HepG2 (cell line): ENCODE results near the gene NAGA. TPM values are rescaled to one million over a fixed set of nuclear protein-coding genes. Genes with fewer than 3 reads are reported as not detected.

Experiments
- CHD4 ChIP-seq: fragments of 200-600 bp; sonication (generic); IDR thresholded peaks from 2 replicates; pipeline ENCODE4 v1.7.0; 2017; ENCODE audit warnings: mild to moderate bottlenecking, low read length, borderline replicate concordance
- DZIP1 ChIP-seq: sonication (generic); formaldehyde crosslinking; IDR thresholded peaks from 2 replicates; pipeline ENCODE4 v1.5.0; 2020; ENCODE audit warnings: mild to moderate bottlenecking, missing genetic modification reagents
- GABPA ChIP-seq, 2 experiments: IDR thresholded peaks; 2 replicates each; pipeline ENCODE4 v1.6.1; 2011 to 2016; ENCODE audit warnings: low read depth in 2 of 2, low read length in 1 of 2, missing biosample characterization in 1 of 2, missing genetic modification characterization in 1 of 2
- IRX3 ChIP-seq: sonication (generic); formaldehyde crosslinking; IDR thresholded peaks from 2 replicates; pipeline ENCODE4 v1.8.1; 2023; ENCODE audit warnings: mild to moderate bottlenecking, low read depth, missing genetic modification reagents, borderline replicate concordance
- KDM4B ChIP-seq: sonication (generic); formaldehyde crosslinking; IDR thresholded peaks from 2 replicates; pipeline ENCODE4 v1.4.0; 2020; ENCODE audit warnings: missing genetic modification reagents
- LBX2 ChIP-seq: sonication (generic); formaldehyde crosslinking; IDR thresholded peaks from 2 replicates; pipeline ENCODE4 v1.5.0; 2020; ENCODE audit warnings: missing genetic modification reagents, mild to moderate bottlenecking, borderline replicate concordance
- NCOA1 ChIP-seq: sonication (generic); formaldehyde crosslinking; IDR thresholded peaks from 2 replicates; pipeline ENCODE4 v1.9.0; 2021; ENCODE audit warnings: missing genetic modification reagents
- NPAS2 ChIP-seq: sonication (generic); formaldehyde crosslinking; IDR thresholded peaks from 2 replicates; pipeline ENCODE4 v1.8.0; 2022; ENCODE audit warnings: mild to moderate bottlenecking, missing genetic modification reagents, borderline replicate concordance
- TP53 ChIP-seq: sonication (generic); formaldehyde crosslinking; conservative IDR thresholded peaks from 2 replicates; pipeline ENCODE4 v1.4.0; 2020; ENCODE audit warnings: missing genetic modification reagents
- ZNF784 ChIP-seq: sonication (generic); formaldehyde crosslinking; IDR thresholded peaks from 2 replicates; pipeline ENCODE4 v1.5.1; 2020; ENCODE audit warnings: missing genetic modification reagents, mild to moderate bottlenecking, borderline replicate concordance
- polyA plus RNA-seq, 8 experiments: library from polyadenylated mRNA; depleted of rRNA in 3 of 8; stranded (reverse) in 7 of 8; unstranded in 1 of 8; fragments of >200 nt; fragmentation: Illumina TruSeq in 4 of 8; extraction: Trizol in 4 of 8; gene quantifications; 2 replicates each; pipeline versions ENCODE4 v1.2.1 to v1.2.3, GENCODE V29; 2011 to 2016; ENCODE audit warnings: low read depth in 4 of 8, missing spikeins in 1 of 8, mixed read lengths in 1 of 8; ENCODE audit not compliant: insufficient read depth in 1 of 8
- total RNA-seq, 5 experiments: library from RNA; depleted of rRNA; stranded (reverse); fragments of >200 nt; fragmentation: Illumina TruSeq; extraction: Trizol; gene quantifications; 2 replicates each; pipeline ENCODE4 v1.2.3, GENCODE V29; 2016; ENCODE audit warnings: low read depth in 1 of 5
- TF ChIP-seq, protein P1 (sequence below): sonication (generic); formaldehyde crosslinking; IDR thresholded peaks from 2 replicates; pipeline ENCODE4 v1.4.0; 2020; ENCODE audit warnings: missing genetic modification reagents, low read depth, mild to moderate bottlenecking, borderline replicate concordance
- TF ChIP-seq, protein P2 (sequence below): sonication (generic); formaldehyde crosslinking; IDR thresholded peaks from 2 replicates; pipeline ENCODE4 v1.5.0; 2020; ENCODE audit warnings: missing genetic modification reagents
- TF ChIP-seq, protein P3 (sequence below): sonication (generic); formaldehyde crosslinking; IDR thresholded peaks from 2 replicates; pipeline ENCODE4 v1.4.0; 2020; ENCODE audit warnings: missing genetic modification reagents
- TF ChIP-seq, protein P4 (sequence below): sonication (generic); formaldehyde crosslinking; IDR thresholded peaks from 2 replicates; pipeline ENCODE4 v1.8.1; 2022; ENCODE audit warnings: mild to moderate bottlenecking, missing genetic modification reagents
- TF ChIP-seq, protein P5 (sequence below): sonication (generic); formaldehyde crosslinking; IDR thresholded peaks from 2 replicates; pipeline ENCODE4 v1.5.0; 2020; ENCODE audit warnings: mild to moderate bottlenecking, missing genetic modification reagents, moderate library complexity

The NAGA gene
- total and polyA plus RNA-seq, 2 of the 13 experiments (the other 11 are each of a cell fraction or from before 2014, with no cell fraction given) = 15.1 to 23.4 TPM

DNA sequence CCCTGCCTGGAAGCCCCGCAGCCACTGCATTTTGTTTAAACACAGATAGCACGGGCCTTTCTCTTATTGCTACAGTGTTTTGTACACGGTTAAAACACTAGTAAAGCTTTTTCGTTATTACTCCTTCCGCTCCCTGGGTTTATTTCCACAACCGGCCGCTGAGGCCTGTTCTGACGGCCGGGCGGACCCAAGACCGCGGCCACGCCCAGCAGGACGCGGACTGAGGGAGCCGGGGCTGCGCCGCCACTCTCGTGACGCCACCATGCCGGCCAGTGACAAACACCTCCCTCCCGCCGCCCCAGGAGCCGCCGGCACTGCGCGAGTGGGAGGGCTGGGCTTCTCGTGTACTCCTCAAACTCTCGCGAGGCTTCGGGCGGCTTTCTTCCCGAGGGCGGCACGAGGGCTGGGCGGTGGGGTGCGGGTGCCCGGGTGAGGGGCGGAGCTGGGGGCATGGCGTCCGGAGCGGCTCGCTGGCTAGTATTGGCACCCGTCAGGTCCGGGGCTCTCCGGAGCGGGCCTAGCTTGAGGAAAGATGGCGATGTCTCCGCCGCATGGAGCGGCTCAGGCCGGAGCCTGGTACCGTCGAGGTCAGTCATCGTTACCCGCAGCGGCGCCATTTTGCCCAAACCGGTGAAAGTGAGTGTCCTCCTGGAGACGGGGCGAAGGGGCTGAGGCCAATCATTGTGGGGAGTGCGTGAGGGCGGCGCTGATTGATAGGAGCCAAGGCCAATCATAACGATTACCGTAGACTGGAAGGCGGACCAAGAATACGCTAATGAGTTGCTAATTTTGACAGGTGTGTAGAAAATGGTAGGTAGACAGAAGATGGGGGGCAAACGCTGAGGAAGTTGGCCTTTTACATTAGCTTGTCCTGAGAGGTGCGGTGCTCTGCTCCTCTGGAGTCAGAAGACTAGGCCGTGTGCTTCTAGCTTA, 9.0 kb upstream of the NAGA start, which contains the start of gene SMDT1 (continued):
- no peak for TF ChIP-seq NPAS2 (CRISPR knock-in tag)
- TF ChIP-seq, protein P1, sequence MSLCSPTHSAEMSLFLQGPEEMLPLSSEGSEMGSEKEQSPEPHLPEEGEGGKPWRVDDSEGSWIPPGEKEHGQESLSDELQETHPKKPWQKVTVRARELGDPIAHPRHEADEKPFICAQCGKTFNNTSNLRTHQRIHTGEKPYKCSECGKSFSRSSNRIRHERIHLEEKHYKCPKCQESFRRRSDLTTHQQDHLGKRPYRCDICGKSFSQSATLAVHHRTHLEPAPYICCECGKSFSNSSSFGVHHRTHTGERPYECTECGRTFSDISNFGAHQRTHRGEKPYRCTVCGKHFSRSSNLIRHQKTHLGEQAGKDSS (CRISPR knock-in tag) = peak; percentile 45; the same call in 1 of the 2 replicates
- TF ChIP-seq, protein P2, sequence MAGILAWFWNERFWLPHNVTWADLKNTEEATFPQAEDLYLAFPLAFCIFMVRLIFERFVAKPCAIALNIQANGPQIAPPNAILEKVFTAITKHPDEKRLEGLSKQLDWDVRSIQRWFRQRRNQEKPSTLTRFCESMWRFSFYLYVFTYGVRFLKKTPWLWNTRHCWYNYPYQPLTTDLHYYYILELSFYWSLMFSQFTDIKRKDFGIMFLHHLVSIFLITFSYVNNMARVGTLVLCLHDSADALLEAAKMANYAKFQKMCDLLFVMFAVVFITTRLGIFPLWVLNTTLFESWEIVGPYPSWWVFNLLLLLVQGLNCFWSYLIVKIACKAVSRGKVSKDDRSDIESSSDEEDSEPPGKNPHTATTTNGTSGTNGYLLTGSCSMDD (CRISPR knock-in tag) = 0 out of 2 replicates have a peak, but pooled peaks have one; percentile 38
- TF ChIP-seq DZIP1 = no peak
- no peak for TF ChIP-seq NCOA1 (CRISPR knock-in tag)
- TF ChIP-seq, protein P3, sequence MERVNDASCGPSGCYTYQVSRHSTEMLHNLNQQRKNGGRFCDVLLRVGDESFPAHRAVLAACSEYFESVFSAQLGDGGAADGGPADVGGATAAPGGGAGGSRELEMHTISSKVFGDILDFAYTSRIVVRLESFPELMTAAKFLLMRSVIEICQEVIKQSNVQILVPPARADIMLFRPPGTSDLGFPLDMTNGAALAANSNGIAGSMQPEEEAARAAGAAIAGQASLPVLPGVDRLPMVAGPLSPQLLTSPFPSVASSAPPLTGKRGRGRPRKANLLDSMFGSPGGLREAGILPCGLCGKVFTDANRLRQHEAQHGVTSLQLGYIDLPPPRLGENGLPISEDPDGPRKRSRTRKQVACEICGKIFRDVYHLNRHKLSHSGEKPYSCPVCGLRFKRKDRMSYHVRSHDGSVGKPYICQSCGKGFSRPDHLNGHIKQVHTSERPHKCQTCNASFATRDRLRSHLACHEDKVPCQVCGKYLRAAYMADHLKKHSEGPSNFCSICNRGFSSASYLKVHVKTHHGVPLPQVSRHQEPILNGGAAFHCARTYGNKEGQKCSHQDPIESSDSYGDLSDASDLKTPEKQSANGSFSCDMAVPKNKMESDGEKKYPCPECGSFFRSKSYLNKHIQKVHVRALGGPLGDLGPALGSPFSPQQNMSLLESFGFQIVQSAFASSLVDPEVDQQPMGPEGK = peak; percentile 73
- no peak for TF ChIP-seq IRX3
- peak; percentile 95; the same call in 1 of the 2 replicates for TF ChIP-seq ZNF784 (CRISPR knock-in tag)
- peak; percentile 75; the same call in 1 of the 2 replicates for TF ChIP-seq KDM4B
- no peak for TF ChIP-seq LBX2
- peak; percentile 70; the same call in 1 of the 2 replicates for TF ChIP-seq TP53
- TF ChIP-seq GABPA (IDR thresholded peaks at IDR 0.05; ENCODE audit: low read depth, low read length) = no peak
- no peak; the same call in 1 of the 2 replicates for TF ChIP-seq GABPA (CRISPR knock-in tag; IDR thresholded peaks at IDR 0.05; ENCODE audit: low read depth)
- TF ChIP-seq CHD4 = no peak
- TF ChIP-seq, protein P4, sequence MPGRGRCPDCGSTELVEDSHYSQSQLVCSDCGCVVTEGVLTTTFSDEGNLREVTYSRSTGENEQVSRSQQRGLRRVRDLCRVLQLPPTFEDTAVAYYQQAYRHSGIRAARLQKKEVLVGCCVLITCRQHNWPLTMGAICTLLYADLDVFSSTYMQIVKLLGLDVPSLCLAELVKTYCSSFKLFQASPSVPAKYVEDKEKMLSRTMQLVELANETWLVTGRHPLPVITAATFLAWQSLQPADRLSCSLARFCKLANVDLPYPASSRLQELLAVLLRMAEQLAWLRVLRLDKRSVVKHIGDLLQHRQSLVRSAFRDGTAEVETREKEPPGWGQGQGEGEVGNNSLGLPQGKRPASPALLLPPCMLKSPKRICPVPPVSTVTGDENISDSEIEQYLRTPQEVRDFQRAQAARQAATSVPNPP (CRISPR knock-in tag) = peak; percentile 69
- TF ChIP-seq, protein P5, sequence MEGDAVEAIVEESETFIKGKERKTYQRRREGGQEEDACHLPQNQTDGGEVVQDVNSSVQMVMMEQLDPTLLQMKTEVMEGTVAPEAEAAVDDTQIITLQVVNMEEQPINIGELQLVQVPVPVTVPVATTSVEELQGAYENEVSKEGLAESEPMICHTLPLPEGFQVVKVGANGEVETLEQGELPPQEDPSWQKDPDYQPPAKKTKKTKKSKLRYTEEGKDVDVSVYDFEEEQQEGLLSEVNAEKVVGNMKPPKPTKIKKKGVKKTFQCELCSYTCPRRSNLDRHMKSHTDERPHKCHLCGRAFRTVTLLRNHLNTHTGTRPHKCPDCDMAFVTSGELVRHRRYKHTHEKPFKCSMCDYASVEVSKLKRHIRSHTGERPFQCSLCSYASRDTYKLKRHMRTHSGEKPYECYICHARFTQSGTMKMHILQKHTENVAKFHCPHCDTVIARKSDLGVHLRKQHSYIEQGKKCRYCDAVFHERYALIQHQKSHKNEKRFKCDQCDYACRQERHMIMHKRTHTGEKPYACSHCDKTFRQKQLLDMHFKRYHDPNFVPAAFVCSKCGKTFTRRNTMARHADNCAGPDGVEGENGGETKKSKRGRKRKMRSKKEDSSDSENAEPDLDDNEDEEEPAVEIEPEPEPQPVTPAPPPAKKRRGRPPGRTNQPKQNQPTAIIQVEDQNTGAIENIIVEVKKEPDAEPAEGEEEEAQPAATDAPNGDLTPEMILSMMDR (CRISPR knock-in tag) = no peak; the same call in 1 of the 2 replicates
